GM18498 (cell line): ENCODE results near the gene BCL7C.

Source experiments
- ATAC-seq: cut with Tn5 transposase; IDR thresholded peaks from one replicate; pipeline ENCODE4 v1.9.1; 2021; ENCODE audit warnings: mild to moderate bottlenecking, moderate library complexity; ENCODE audit not compliant: unreplicated experiment

The BCL7C gene

DNA sequence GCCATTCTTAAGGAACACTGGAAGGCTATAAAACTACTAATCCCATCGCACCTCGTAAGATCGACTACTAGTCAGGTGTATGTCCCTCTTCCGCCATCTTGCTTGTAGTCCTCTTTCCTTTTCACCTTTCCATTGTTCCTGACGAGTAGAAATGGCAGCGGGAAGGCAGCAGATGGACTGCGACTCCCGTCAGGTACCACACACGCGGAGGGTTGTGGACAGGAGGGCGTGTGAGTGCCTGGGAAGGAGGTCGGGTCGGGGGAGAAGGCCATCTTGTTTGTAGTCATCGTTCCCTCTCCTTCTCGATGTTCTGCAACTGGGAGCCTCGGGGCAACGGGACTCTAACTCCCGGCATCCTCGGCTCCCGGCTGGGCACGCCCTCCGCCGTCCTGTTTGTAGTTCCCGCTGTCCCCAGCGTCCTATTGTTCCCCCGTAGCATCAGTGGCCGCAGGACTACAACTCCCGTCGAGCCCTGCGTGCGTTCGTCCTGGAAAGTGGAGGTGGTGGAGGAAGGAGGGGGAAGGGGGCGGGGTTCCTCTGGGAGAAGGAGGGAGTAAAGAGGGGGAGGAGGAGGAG lies 29.2 kb upstream of the BCL7C start:
- peak; percentile 69 for ATAC-seq

DNA sequence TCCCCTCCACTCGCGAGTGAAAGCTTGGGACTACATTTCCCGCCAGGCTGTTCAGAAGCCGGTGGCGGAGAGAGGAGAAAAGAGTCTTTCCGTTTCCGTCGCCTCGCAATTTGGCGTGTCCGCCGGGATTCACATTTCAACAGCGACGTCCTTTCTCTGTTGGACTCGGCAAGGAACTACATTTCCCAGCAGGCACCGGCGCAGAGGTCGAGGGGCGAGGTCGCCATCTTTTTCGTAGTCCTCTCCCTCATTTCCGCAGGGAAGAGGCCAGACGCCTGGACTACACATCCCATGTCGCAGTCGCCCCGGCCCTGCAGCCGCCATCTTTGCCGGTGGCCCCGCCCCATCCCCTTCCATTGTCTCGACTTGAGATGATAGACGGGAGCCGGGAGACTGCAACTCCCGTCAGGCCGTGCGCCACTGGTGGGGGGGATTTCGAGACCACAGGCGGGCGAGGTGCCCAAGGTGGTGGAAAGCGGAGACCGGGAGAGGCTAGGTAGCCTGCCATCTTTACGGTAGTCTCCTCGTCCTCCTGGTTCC lies 28.6 kb upstream of the BCL7C start:
- ATAC-seq: peak; percentile 71

DNA sequence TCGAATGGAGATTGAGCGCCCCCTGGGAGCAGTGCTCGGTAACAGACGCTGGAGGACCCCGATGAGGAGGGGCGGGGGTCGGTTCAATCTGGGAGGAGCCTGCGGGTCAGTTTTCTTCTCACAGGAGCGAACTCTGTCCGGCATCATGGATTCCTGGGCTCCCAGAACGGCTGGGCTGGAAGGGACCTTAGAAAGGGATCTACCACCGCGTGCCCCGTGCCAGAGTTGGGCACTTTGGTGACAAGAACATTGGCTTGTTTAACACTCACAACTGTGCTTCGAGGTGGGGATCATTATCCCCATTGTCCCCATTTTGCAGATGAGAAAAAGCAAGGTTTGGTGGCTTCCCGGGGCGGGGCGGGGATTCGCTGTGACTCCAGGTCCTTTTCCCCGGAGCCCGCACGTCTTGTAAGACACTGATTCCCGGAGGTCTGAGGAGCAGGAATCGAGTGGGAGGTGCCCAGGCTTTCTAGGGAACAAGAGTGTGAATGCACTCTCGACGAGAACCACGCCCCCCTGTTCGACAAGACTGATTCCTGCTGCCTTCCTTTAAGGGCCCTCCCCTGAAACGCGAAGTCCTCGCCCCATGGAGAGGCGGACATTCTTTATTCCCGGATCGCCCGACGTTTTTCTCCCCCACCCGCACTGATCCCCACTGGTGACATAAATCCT lies 28.0 kb upstream of the BCL7C start:
- peak; percentile 3 for ATAC-seq

DNA sequence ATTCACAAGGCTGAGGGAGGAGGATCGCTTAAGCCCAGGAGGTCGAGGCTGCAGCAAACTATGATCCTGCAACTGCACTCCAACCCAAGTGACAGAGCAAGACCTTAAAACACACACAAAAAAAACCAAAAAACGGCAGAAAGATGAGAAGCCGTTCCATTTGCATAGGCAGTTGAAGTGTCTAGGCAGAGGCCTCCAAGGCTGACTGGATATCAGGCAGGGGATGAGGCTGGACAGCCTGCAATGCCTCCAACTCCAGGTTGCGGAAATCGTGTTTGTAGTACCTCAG lies 27.5 kb upstream of the BCL7C start:
- ATAC-seq: no peak

DNA sequence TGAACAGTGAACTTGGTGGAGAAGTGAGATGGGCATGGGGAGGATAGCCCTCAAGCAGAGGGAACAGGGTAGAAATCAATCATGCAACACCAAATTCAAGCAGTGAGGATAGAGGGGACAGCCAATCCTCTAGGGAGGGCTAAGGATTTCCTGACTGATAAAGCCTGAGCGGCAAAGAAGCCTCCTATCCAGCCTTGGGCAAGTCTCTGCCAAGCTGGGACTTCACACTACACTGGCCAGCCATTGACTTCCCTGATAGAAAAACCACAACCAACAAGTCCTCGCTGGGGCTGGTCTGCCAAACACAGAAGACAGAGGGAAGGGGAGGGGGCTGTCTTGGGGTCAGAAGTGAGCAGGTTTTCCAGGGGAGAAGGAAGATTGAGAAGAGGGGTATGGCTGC lies 27.0 kb upstream of the BCL7C start:
- ATAC-seq: no peak

DNA sequence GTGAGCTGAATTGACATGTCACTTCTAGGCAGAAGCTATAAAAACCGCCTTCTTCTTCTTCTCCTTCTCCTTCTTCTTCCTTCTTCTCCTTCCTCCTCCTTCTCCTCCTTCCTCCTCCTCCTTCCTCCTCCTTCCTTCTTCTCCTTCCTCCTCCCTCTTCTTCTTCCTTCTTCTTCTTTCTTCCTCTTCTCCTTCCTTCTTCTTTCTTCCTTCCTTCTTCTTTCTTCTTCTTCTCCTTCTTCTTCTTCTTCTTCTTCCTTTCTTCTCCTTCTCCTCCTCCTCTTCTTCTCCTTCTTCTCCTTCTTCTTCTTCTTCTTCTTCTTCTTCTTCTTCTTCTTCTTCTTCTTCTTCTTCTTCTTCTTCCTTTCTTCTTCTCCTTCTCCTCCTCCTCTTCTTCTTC lies 24.7 kb upstream of the BCL7C start:
- no peak for ATAC-seq

GRCh38 chr16:30914830-30915229 lies 21.0 kb upstream of the BCL7C start:
- no peak for ATAC-seq

GRCh38 chr16:30912794-30913412 lies 19.0 kb upstream of the BCL7C start:
- no peak for ATAC-seq

GRCh38 chr16:30910427-30911029 lies 16.7 kb upstream of the BCL7C start:
- no peak for ATAC-seq

GRCh38 chr16:30907064-30907463 lies 13.2 kb upstream of the BCL7C start:
- no peak for ATAC-seq

- ATAC-seq: no peak
Observed at GRCh38 chr16:30904114-30904780, 10.4 kb upstream of the BCL7C start.

- no peak for ATAC-seq
Observed at GRCh38 chr16:30903596-30903995, 9.7 kb upstream of the BCL7C start.

GRCh38 chr16:30903002-30903401 lies 9.1 kb upstream of the BCL7C start:
- no peak for ATAC-seq

DNA sequence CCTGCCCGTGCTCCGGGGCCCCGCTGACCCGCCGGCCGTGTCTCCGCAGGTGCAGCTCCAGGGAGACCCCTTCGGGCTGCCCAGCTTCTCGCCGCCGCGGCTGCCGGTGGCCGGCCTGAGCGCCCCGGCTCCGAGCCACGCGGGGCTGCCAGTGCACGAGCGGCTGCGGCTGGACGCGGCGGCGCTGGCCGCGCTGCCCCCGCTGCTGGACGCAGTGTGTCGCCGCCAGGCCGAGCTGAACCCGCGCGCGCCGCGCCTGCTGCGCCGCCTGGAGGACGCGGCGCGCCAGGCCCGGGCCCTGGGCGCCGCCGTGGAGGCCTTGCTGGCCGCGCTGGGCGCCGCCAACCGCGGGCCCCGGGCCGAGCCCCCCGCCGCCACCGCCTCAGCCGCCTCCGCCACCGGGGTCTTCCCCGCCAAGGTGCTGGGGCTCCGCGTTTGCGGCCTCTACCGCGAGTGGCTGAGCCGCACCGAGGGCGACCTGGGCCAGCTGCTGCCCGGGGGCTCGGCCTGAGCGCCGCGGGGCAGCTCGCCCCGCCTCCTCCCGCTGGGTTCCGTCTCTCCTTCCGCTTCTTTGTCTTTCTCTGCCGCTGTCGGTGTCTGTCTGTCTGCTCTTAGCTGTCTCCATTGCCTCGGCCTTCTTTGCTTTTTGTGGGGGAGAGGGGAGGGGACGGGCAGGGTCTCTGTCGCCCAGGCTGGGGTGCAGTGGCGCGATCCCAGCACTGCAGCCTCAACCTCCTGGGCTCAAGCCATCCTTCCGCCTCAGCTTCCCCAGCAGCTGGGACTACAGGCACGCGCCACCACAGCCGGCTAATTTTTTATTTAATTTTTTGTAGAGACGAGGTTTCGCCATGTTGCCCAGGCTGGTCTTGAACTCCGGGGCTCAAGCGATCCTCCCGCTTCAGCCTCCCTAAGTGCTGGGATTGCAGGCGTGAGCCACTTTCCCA lies 8.4 kb upstream of the BCL7C start:
- peak; percentile 74 for ATAC-seq

- no peak for ATAC-seq
Observed at GRCh38 chr16:30901201-30902028, 7.5 kb upstream of the BCL7C start.

GRCh38 chr16:30900588-30900987 lies 6.7 kb upstream of the BCL7C start:
- ATAC-seq: no peak

- no peak for ATAC-seq
Observed at GRCh38 chr16:30899794-30900193, 5.9 kb upstream of the BCL7C start.

DNA sequence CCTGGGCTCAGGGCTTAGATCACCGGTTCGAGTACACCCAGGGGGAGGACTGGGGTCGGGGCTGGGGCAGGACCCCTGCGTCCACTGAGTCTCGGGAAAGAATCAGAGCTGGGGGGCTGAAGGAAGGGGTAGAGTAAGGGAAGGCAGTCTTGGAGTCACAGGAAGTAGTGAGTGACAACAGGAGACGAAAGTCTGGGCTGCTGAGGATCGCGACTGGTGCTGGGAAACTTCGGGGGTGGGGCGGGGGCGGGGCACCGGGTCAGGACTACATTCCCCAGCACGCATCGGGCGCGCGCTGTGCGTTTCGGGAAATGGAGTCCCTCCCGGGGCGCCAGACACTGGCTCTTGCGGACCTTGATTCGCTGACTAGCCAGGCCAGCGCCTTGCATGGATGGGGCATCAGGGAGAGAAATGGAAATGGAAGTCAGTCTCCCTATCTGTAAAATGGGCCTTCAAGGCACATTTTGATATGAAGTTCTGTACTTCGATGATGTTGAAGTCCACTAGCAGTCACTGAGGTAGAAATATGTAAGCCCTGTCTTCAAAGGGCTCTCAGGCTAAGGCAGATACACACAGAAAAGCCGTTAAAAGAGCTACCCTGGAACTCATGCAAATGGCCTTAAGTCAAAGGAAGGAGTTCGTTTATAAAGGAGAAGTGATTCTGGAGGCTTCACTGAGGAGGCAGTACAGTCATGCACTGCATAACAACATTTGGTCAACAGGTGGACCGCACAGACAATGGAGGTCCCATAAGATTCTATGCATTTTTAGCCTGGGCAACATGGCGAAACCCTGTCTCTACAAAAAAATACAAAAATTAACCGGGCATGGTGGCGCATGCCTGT lies 3.2 kb upstream of the BCL7C start:
- no peak for ATAC-seq
